GM12892 (cell line): ENCODE measurements around the gene ZMIZ1.

Source experiments
- POLR2A ChIP-seq: IDR thresholded peaks from 2 replicates; pipeline ENCODE4 v1.6.1; 2011; ENCODE audit warnings: low read depth, low read length, control low read depth
- POLR2AphosphoS5 ChIP-seq: IDR thresholded peaks from 2 replicates; pipeline ENCODE4 v1.6.1; 2011; ENCODE audit warnings: low read depth, low read length, control low read depth

DNA sequence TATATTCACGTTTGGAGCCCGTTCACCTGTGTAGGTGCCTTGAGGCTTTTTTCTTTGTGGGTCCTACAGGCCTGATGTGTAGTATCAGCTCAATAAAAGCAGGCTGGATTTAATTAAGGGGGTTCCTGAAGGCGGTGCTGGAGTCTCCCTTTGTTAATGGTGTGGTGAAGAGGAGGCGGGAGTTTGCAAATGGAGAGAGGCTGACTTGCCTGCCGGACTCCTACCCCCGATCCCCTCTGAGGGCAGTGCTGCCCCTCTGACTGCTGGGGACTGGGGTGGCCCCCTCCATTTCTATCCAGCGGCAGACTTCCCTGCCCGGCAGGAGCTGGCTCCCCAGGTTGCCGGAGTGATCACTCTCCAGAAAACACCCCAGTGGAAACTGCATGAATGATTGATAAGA lies 45.1 kb downstream of the ZMIZ1 start:
- TF ChIP-seq POLR2AphosphoS5, result no peak
- TF ChIP-seq POLR2A, result no peak
